ENCODE measurements around the gene MRPS7. TPM values are rescaled to one million over a fixed set of nuclear protein-coding genes. Genes with fewer than 3 reads are reported as not detected.
A peak's percentile ranks its signal among the peaks of the same experiment; 100 is the strongest.
"Not testable (repeated sequence)": the region's sequence is repeated elsewhere in the genome, so short reads cannot be mapped to it uniquely, and the experiment has no call there.

Gene MRPS7
- total and polyA plus RNA-seq, 10 of the 15 experiments (the other 5 are each of a cell fraction or from before 2014, with no cell fraction given), result 88.4 to 217 (median 109) TPM

- TF ChIP-seq FOXM1 (IDR thresholded peaks at IDR 0.05; ENCODE audit: low read depth, low read length) (peak; percentile 58; the same call in 1 of the 2 replicates), LARP7 (IDR thresholded peaks at IDR 0.05) (no peak), MXI1 (IDR thresholded peaks at IDR 0.05; ENCODE audit: low read depth, low read length) (0 out of 2 replicates have a peak, but pooled peaks have one; percentile 66)
- TF ChIP-seq, protein P1, sequence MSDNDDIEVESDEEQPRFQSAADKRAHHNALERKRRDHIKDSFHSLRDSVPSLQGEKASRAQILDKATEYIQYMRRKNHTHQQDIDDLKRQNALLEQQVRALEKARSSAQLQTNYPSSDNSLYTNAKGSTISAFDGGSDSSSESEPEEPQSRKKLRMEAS (IDR thresholded peaks at IDR 0.05; ENCODE audit: low read depth, low read length), result peak; percentile 50; the same call in 1 of the 2 replicates
Measured at GRCh38 chr17:75289832-75290337, 28.2 kb downstream of the MRPS7 start (continued).

- intact Hi-C loops (cut with micrococcal nuclease; ENCODE audit: unreplicated experiment), result not testable (repeated sequence)
Measured at GRCh38 chr17:75292810-75293448, 31.2 kb downstream of the MRPS7 start.

More at GRCh38 chr17:75292810-75293448, 31.2 kb downstream of the MRPS7 start:
- H3K4me2 ChIP-seq (ENCODE audit: control insufficient read depth, insufficient read depth); H2AFZ ChIP-seq (ENCODE audit: control insufficient read depth, low read depth, low read length); ATAC-seq; H4K20me1 ChIP-seq (ENCODE audit: control insufficient read depth, insufficient read depth); H3K4me3 ChIP-seq; H3K9me3 ChIP-seq (replicated peaks; ENCODE audit: control insufficient read depth, insufficient read depth, low read length); H3K9ac ChIP-seq (ENCODE audit: control insufficient read depth, insufficient read depth, low read length); FAIRE-seq; H3K27me3 ChIP-seq (replicated peaks in 1 of 2; ENCODE audit: control insufficient read depth in 2 of 2, insufficient read depth in 2 of 2, low read length in 1 of 2); BruUV-seq (replicated peaks); H3K36me3 ChIP-seq (ENCODE audit: control insufficient read depth in 2 of 2, insufficient read depth in 2 of 2, low read length in 1 of 2); DNase-seq (ENCODE audit: low read depth, low spot score); in situ Hi-C loops (cut with MboI): not testable (repeated sequence)
- WGBS (ENCODE audit: insufficient coverage, insufficient replicate concordance, low lambda C conversion rate, missing lambda C conversion rate), result 84% methylated on average over 15 of the region's 16 CpGs
- CTCF ChIA-PET, result interaction anchor here (0.7 to 4.6 kb wide), 8 partner anchors 23 to 120 kb away, joined by 3 to 36 read pairs (median 4); partner anchors contain the start of gene MIF4GD
- peaks cover 13% of the 10 kb centered on the region for H3K79me2 ChIP-seq (ENCODE audit: control insufficient read depth, insufficient read depth, low read length)
- RAD21 ChIA-PET (ENCODE audit: unreplicated experiment), result interaction anchor here (1.5 to 13.2 kb wide), 2 partner anchors 26 to 87 kb away, joined by 3 to 364 read pairs; no protein-coding TSS in a partner anchor
- POLR2A ChIA-PET, result interaction anchor here (0.7 to 2.1 kb wide), 6 partner anchors 8 to 113 kb away, joined by 3 to 6 read pairs (median 4); no protein-coding TSS in a partner anchor
- H3K4me1 ChIP-seq (ENCODE audit: control insufficient read depth, insufficient read depth, low read length), result peaks cover 56% of the 10 kb centered on the region
- TF ChIP-seq, protein P2, sequence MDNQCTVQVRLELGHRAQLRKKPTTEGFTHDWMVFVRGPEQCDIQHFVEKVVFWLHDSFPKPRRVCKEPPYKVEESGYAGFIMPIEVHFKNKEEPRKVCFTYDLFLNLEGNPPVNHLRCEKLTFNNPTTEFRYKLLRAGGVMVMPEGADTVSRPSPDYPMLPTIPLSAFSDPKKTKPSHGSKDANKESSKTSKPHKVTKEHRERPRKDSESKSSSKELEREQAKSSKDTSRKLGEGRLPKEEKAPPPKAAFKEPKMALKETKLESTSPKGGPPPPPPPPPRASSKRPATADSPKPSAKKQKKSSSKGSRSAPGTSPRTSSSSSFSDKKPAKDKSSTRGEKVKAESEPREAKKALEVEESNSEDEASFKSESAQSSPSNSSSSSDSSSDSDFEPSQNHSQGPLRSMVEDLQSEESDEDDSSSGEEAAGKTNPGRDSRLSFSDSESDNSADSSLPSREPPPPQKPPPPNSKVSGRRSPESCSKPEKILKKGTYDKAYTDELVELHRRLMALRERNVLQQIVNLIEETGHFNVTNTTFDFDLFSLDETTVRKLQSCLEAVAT (IDR thresholded peaks at IDR 0.05), result peak; percentile 81
- peak overlapping the region; percentile 97; the same call in 1 of the 2 replicates for H3K27ac ChIP-seq (ENCODE audit: control insufficient read depth, insufficient read depth)
- SMC1A ChIA-PET (ENCODE audit: uncharacterized antibody, unreplicated experiment), result interaction anchor here (0.9 to 5.2 kb wide), 6 partner anchors 27 to 119 kb away, joined by 3 to 86 read pairs (median 5); no protein-coding TSS in a partner anchor
